DMS 273 (cell line): ENCODE measurements around the gene MED22.
A peak's percentile ranks its signal among the peaks of the same experiment; 100 is the strongest.
"Not testable (repeated sequence)": the region's sequence is repeated elsewhere in the genome, so short reads cannot be mapped to it uniquely, and the experiment has no call there.

ENCODE experiments used
- DNase-seq: peaks from one replicate; lab custom pipeline; 2025; ENCODE audit not compliant: unreplicated experiment; lab: John Stamatoyannopoulos, UW

Gene MED22

GRCh38 chr9:133377280-133377679 is 29.3 kb upstream of the MED22 start:
- DNase-seq = not testable (repeated sequence)

- DNase-seq = peak; percentile 98
These were observed 28.1 kb upstream of the MED22 start, which contains the start of the genes STKLD1 and SURF4 for GRCh38 chr9:133375724-133376654. Gene STKLD1, plus strand, starts transcription at chr9:133376366. Its CDS starts 108 bp downstream, at chr9:133376474. Gene SURF4, minus strand, starts transcription at chr9:133376060. Its CDS starts 91 bp downstream, at chr9:133375969.

DNA sequence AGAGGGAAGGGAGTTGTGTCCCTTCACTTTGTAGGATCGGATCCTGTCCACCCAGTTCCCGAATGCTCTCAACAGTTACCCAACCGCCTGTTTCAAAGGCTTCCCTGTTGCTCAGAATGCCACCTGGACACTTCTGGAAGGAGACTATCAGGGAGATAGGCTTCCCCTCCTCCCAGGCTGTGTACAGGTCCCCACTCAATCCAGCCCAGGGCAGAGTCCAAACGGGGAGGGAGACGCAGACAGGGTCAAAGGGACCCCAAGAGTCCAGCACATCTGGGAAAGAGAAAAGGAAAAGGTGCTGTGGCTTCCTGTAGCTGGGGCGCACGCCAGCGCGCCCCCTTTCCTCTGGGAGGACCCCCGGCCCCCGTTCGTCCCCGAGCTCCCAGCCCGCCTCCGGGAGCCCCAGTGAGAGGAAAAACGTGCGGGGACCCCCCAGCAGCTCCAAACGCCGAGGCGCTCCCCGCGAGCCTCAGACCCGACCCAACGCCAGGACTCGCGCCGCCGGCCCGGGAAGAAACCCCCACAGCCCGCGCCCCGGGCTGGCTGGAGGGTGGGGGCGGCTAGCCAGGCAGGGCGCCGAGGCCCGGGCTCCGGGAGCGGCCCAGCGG is 27.3 kb upstream of the MED22 start:
- DNase-seq = peak; percentile 68

GRCh38 chr9:133374612-133375115 is 26.7 kb upstream of the MED22 start:
- no peak for DNase-seq

GRCh38 chr9:133372144-133372543 is 24.2 kb upstream of the MED22 start:
- no peak for DNase-seq

- no peak for DNase-seq
These were observed 23.4 kb upstream of the MED22 start for GRCh38 chr9:133371261-133371711.

DNA sequence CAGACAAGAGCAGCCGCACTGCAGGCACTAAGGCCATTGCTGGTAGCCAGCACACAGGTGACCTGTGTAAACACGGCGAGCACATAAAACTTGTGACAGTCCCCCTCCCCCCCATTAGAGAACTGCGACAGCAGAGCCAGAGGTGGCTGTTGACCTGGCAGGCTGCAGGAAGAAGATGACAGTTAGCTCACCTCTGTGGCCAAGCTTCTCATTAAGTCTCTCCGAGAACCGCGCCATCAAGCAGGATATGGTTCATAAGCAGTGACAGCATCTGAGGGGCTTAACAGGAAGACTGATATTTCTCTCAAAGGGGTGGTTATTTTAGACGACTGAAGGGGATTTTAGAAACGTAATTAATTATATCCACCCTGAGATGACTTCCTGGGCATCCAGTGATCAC is 22.8 kb upstream of the MED22 start:
- no peak for DNase-seq

DNA sequence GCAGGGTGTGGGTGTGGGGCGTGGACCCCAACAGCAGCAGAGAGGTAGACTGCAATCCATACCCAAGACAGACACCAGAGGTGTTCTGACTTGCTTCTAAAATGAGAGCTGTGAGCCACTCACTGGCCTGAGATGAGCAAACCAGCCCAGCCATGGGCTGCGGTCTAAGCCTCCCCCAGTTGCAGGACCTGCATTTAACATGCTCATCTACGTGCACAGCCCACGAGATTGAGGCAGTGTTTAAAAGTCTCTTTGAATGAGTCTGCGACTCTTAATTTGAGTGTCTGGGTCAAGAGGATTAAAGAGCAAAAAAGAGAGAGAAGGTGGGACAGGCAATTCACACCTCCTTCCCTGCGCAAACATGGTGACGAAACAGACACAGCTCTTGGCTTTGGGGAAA is 22.0 kb upstream of the MED22 start:
- no peak for DNase-seq

- DNase-seq = no peak
These were observed 21.5 kb upstream of the MED22 start for GRCh38 chr9:133369422-133369821.

DNA sequence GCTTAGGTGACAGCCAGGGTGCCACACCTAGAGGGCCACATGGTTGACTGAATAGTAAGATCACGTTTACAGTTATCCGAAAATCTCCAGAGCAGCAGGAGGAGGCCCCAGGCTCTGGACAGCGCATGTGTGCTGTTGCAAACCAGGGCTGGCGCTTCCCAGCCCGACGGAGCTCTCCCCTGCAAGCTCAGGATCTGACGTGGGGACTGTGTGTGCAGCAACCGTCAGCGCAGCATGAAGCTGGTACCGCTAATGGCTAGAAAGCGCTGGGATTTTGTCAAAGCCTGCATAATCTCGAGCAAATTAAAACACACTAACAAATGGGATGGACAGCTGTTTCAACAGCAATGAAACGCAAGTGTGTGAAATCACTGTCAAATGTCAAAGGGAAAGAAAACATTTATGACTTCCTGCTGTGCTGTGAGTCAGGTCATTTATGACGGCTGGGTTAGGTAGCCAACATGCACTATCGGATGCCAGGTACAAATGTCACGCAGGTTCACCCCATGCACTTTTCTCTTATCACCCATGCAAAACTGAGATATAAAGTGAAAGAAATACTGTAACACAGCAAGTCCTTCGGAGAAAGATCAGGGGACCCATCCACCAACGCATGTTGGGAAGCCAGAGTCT is 20.4 kb upstream of the MED22 start:
- peak; percentile 24 for DNase-seq

DNA sequence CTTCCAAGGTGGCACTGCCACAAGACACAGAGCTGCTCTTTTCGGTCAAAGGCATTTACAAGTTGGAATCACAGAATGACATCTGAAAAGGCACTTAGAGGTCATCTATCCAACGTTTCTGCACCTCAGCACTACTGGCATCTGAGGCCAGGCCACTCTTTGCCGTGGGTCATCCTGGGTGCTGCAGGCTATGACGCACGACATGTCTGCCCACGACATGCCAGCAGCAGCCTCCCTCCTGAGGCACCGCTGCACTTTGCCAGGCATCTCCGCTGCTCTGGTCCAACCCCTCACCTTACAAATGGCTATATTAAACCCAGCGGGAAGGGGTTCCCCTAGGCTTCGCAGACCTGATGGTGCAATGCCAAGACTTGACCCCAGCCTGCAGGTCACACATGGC is 19.8 kb upstream of the MED22 start:
- DNase-seq = no peak

- DNase-seq = no peak
These were observed 19.3 kb upstream of the MED22 start for GRCh38 chr9:133367221-133367620.

DNA sequence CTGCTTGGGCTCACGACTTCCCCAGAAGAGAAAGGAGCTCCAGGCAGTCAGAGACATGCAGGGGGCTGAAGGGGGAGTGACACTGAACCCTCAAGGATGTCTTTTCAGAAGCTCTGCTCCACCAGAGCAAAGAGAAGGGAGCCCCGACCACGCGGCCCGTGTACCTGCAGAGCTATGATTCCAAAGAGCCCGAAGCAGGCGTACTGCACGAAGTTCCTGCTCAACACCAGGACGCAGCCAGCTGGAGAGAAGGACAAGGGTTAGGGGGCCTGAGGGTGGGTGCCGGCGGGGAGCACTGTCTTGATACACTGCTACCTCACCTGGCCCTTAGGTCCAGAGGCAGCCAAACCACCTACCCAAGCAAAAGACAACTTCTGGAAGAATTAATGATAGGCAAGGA is 18.5 kb upstream of the MED22 start:
- DNase-seq = no peak

DNA sequence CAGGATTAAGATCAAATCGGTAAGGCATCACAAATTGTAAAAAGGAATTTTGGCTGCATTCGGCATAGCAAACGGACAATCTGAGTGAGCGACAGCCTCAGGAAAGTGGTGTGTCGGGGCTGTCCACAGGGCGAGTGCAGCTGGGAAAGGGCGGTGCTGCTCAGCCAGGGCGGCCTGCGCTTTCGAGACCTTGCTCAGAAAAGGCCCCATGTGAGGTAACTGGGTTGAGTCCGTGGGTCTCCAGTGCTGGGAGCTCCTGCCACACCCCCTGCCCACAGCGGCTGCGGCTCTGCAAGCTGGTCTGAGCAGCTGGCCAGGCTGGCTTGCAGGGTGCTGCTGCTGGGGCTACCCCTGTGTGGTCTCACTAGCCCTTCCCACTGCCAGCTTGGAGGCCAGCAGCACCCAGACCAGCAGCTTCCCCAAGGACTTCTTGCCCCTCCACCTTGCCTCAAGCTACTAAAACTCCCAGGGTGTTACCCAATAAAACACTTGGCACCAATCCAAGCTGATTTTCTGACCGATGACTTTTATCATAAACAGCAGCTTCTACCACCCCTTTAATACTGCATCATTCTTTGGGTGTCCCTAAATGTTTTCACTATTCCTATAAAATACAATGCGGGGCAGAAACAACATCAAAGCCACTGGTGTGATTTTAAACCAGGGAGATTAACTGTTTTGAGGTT is 14.6 kb upstream of the MED22 start:
- peak; percentile 57 for DNase-seq

DNA sequence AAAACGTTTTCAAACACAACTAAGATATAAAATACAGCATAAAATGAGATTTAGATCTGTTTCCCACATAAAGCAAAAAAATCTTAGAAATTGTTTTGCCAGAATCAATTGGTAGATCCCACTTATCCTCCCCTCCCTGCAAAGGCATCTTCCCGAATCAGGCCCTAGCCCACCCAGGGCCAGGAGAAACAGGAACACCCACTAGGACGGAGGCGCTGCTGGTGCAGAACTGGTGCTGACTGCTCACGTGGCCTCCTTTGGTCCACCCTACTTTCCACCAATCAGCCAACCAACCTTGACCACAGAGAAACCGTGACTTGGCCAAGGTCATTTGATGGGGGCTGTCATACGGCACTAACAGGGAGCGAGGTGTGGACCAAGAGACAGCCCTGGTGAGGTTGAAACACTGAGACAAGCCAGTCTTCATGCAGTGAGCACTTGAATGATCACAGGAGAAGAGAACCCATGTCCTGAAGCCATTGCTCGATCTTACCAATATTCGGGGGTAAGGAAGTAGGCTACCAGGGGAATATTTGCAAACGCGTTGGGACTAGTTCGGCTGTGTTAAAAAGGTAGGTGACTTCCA is 13.7 kb upstream of the MED22 start:
- no peak for DNase-seq

DNA sequence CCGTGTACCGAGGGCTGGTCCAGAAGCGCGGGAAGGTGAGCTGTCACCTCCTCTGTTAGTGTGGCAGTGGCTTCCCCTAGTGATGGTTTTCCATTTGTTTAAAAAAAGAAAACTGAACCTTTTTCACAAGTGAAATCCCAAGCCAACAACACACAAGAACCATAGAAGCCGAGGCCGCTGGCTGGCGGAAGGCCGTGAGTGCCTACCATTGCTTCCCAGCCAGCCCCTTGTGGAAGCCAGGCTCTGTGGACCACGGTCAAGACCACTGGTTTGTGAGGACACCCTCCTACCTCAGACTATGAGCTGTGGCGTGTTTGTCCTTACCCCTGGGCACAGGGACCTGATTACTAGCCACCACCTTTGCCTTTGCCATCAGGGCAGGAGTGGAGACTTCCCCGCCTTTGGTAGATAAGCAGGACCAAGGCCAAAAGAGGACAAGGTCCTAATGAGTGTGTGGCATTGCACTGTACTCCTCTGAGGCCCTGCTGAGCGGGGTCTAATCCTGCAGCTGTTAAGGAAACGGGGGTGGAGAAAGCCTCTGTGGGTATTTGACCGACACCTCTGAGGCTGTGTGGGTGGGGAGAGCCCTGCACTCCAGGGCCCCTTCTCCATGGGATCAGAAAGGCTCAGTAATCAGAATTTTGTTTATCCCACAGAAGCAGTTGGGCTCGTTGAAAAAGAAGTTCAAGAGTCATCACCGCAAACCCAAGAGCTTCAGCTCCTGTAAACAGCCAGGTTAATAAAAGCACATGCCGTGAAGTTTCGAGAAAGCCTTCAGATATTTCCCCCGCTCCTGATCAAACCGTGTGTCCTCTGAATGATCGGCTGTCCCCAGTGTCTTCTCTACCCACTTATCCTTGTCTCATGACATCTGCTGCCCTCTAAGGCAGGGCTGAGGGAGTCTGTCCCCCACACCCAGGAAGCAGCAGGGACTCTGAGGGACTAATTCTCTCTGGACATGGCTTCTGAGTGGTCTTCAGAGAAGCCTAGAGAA is 12.8 kb upstream of the MED22 start:
- no peak for DNase-seq

DNA sequence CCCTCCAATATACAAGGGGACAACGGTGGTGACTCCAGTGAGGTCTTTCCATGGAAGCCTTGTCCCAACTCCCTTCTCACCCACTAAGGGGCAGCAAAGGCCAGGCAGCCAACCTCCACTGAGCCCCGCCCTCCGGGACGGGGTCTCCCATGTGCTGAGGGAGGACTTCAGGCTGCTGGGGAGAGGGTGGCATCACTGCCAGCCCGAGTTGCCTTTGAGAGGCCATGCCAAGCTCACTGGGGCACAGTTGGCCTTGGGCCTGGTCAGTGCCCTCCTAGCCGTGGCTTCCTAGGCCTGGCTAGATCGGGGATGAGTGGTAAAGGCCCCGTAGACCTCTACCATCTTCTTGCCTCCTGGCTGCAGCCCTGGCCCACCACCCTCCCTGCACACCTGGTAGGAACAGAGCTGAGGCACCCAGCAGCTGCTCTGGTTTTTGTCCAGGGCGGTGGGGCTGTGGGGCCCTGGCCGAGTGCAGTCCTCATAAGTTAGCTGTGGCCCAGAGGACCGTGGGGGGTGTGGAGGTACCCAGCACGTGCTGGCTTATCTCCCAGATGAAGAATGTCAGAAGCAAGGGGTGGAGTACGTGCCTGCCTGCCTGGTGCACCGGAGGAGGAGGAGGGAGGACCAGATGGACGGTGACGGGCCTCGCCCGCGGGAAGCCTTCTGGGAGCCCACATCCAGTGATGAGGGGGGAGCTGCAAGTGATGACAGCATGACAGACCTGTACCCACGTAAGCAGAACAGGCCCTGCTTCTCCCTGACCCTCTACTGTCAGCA is 11.7 kb upstream of the MED22 start:
- DNase-seq = peak; percentile 88

DNA sequence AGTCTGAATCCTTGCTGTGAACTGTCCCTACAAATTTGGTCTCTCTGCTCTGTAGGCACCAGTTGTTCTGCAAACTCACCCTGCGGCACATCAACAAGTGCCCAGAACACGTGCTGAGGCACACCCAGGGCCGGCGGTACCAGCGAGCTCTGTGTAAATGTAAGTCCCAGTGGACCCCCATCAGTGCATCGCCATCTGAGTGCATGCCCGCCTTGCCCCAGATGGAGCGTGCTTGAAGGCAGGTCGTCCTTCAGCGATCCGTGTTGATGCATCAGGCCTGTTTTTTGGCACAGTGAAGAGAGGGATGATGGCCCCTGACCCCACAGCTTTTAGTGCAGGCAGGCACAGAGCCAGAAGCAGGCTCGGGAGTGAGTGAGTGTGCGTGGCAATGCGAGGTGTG is 9.7 kb upstream of the MED22 start:
- DNase-seq = no peak
